Measurements from ENCODE around the gene REG4.
"Not testable (repeated sequence)": the region's sequence is repeated elsewhere in the genome, so short reads cannot be mapped to it uniquely, and the experiment has no call there.

REG4 gene

GRCh38 chr1:119787776-119788175, 23.5 kb downstream of the REG4 start:
- H3K9me3 ChIP-seq: no peaks in the 10 kb centered on the region
- H3K36me3 ChIP-seq: no peaks in the 10 kb centered on the region
- H3K27me3 ChIP-seq: peaks cover 7% of the 10 kb centered on the region; the same call in 1 of the 2 replicates
- no peak for TF ChIP-seq CTCF (IDR thresholded peaks at IDR 0.05; ENCODE audit: low read depth, low read length)
- no peak for DNase-seq
- H3K4me3 ChIP-seq (ENCODE audit: low read depth, low read length): no peak overlapping the region
- no peaks in the 10 kb centered on the region for H3K4me1 ChIP-seq

GRCh38 chr1:119786473-119787050, 24.7 kb downstream of the REG4 start:
- H3K4me1 ChIP-seq; H3K36me3 ChIP-seq; H3K27me3 ChIP-seq; H3K4me3 ChIP-seq (ENCODE audit: low read depth, low read length); H3K9me3 ChIP-seq; DNase-seq: not testable (repeated sequence)

- H3K36me3 ChIP-seq; H3K9me3 ChIP-seq; H3K4me3 ChIP-seq (ENCODE audit: low read depth, low read length); DNase-seq; H3K4me1 ChIP-seq: not testable (repeated sequence)
- H3K27me3 ChIP-seq: peaks cover 10% of the 10 kb centered on the region
Observed at GRCh38 chr1:119786046-119786445, 25.2 kb downstream of the REG4 start.

- DNase-seq: no peak
- H3K4me1 ChIP-seq: no peaks in the 10 kb centered on the region
- H3K9me3 ChIP-seq: no peaks in the 10 kb centered on the region
- H3K36me3 ChIP-seq: no peaks in the 10 kb centered on the region
- peaks cover 10% of the 10 kb centered on the region for H3K27me3 ChIP-seq
- TF ChIP-seq CTCF (IDR thresholded peaks at IDR 0.05; ENCODE audit: low read depth, low read length): no peak
- no peak overlapping the region for H3K4me3 ChIP-seq (ENCODE audit: low read depth, low read length)
Observed at GRCh38 chr1:119784191-119784781, 27.0 kb downstream of the REG4 start.

- no peak overlapping the region for H3K4me3 ChIP-seq (ENCODE audit: low read depth, low read length)
- H3K9me3 ChIP-seq: no peaks in the 10 kb centered on the region
- no peaks in the 10 kb centered on the region for H3K36me3 ChIP-seq
- H3K4me1 ChIP-seq: no peaks in the 10 kb centered on the region
- TF ChIP-seq CTCF (IDR thresholded peaks at IDR 0.05; ENCODE audit: low read depth, low read length): no peak
- peaks cover 10% of the 10 kb centered on the region for H3K27me3 ChIP-seq
- no peak for DNase-seq
Observed at GRCh38 chr1:119783354-119784185, 27.7 kb downstream of the REG4 start.

- Histone ChIP-seq H3K4me1 (no peaks in the 10 kb centered on the region), H3K9me3 (no peaks in the 10 kb centered on the region), H3K4me3 (ENCODE audit: low read depth, low read length) (no peak overlapping the region), H3K36me3 (no peaks in the 10 kb centered on the region), H3K27me3 (peaks cover 8% of the 10 kb centered on the region)
- DNase-seq: no peak
- TF ChIP-seq CTCF (IDR thresholded peaks at IDR 0.05; ENCODE audit: low read depth, low read length): no peak
Observed at GRCh38 chr1:119782631-119783325, 28.5 kb downstream of the REG4 start.
